RPMI8226 (cell line): Measurements from ENCODE around the gene OLA1.

Source experiments
- DNase-seq: peaks from one replicate; pipeline ENCODE4 v3.0.0-alpha.2; 2015

The OLA1 gene

DNA sequence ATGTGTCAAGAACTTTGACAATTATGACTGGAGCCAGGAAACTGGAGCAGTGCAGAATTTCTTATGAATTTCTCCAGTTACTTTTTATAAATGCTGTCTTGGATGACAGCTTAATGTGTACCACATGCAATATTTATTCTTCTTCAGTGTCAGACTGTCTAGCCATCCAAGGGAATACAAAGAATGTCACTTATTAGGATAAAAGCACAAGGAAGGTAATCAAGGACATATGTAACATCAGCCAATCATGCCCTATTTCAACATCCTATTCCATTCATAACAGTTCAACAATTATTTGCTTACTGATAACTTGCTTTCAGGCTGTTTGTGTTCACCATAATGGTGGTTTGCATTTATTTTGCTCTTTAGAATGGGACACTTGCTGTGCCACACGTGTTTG lies 139.8 kb downstream of the OLA1 start:
- no peak for DNase-seq

DNA sequence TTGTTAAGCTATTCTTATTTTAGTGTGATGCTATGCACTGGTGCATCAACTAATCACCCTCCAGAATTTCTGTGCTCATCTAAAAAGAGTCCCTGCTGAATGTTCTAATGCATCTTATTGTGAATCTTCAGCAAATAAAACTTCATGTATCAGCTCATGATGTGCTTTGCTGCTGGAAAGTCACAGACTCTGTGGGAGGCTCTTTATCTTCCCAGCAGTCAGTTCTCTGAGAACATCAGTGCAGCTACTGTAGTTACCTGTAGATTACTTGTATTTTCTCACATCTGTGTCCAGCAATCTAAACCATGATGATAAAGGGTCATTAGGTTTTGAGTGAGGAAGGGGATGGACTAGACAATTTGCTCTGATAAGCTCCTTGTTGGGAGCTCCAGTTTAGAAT lies 141.6 kb downstream of the OLA1 start:
- DNase-seq = no peak

DNA sequence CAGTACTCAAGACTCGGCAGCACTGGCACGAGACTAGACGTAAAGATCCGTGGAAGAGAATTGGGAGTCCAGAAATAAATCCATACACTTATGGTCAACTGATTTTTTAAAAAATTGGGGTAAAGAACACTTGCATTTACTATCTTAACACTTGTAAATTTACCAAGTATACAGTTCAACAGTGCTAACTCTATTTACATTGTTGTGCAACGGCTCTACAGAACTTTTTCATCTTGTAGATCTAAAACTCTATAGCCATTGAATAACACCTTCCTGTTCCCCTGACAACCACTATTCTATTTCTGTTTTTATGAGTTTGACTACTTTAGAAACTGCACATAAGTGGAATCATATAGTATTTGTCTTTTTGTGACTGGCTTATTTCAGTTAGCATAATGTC lies 153.8 kb downstream of the OLA1 start:
- DNase-seq = no peak

DNA sequence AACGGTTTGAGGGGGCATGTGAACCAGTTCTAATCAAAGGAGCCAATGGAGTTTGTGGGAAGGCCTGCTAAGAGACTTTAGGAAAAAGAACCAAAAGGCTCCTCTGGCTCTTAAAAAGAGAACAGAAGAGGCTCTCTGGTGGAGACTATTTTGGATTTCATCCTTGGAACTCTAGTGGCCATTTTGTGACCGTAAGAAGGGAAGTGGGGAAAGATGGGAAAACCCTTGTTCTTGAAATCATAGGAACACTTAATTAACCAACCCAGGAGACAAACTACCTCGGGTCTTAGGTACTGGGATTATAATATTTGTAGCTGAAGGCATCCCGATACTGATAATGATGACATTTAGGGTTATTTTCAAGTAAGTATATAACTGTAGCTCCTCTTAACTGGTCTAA lies 157.9 kb downstream of the OLA1 start:
- no peak for DNase-seq

DNA sequence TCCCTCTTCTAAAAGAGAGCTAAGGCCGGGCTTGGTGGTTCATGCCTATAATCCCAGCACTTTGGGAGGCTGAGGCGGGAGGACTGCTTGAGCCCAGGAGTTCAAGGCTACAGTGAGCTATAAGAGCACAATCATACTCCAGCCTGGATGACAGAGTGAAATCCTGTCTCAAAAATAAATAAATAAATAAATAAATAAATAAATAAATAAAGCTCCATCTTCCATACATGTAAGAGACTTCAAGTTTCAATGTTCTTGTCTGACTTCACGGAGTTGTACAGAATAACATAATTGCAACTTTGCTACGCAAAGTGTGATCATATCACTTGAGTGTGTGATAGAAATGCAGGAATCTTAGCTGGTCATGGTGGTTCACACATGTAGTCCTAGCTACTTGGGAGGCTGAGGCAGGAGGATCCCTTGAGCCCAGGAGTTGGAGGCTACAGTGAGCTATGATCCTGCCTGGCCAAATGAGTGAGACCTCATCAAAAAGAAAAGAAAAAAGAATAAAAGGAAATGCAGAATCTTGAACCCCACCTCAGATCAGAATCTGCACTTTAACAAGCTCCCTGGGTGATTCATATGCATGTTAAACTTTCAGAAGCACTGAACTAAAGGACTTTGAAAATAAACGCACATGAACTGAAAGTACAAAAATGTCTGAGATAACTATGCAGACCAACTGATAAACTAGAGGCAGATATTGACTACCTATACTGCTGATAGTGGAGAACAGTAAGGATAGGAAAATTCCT lies 159.4 kb downstream of the OLA1 start:
- no peak for DNase-seq

DNA sequence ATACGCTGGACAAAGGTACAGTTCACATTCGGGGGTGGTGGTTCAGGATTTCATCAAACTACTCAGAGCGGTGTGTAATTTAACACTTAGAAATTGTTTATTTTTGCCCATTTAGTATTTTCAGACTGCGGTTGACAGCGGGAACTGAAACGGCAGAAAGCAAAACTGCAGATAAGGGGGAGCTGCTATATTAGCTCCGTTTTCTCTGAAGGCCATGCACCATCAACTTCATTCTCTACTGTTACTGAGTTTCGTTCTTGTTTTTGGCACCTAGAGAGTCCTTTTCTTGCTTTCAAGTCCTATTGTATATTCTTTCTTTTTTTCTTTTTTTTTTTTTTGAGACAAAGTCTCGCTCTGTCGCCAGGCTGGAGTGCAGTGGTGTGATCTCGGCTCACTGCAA lies 161.6 kb downstream of the OLA1 start:
- no peak for DNase-seq

DNA sequence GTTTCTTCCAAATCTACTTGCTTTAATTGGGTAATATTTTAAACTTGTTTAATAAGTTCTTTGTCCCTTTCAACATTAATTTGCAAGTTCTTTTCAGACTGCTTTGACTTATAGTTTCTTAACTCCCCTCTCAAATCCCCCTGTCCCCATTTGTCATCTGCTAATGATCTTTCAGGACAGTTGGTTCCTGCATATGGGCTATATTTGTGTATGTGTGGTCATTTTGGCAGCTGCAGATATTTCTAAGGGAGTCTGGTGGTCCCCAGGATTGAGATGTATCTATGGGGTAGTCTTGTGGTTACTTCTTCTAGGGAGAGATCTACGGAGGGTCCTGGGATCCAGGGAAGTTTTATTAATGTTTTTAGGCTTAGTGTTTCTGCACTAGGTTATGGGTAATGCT lies 162.6 kb downstream of the OLA1 start:
- DNase-seq = no peak

DNA sequence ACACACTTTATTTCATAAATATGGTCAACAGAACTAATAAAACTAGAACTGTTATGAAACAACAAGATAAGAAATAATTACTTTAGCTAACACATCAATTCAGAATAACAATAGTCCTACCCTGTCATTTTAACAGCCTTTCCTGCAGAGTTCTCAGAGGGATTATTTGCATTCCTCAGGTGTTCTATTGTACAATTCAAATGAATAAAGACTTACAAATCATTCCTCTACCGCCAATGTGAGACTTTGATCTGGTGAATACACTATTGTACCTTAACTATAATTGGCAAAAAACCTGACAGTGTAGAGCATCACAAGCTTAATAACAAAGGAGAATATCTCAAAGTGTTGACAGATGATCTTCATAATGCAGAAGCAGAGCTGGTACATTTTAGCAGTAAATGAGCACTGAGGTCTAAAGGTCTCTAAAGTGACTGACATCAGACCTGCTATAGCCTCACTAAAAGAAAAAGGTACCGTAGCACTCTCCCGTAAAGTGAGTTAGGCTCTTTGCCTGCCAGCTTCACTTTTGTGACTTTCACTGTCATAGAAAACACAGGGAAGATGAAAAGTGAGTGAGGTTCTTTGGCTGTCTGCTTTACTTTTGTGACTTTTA lies 164.4 kb downstream of the OLA1 start:
- no peak for DNase-seq

DNA sequence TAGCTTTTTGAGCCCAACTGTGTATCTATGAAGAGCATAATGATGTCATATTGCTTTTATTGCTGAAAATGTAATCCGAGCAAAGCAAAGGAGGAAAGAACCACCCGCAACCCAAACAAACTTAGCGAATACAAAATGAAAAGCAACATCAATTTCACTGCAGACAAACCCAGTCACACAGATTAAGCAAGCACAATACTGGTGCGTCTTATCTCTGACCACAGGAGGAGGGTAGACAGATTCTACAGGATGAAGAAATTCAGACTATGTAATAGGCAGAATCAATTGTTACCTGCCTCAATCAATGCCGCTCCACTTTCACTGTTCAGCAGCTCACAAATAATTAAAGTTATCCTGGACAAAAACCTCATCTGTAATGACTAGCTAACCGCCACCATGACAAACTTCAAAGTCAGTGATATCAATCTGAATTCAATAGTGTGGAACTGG lies 167.6 kb downstream of the OLA1 start:
- no peak for DNase-seq

DNA sequence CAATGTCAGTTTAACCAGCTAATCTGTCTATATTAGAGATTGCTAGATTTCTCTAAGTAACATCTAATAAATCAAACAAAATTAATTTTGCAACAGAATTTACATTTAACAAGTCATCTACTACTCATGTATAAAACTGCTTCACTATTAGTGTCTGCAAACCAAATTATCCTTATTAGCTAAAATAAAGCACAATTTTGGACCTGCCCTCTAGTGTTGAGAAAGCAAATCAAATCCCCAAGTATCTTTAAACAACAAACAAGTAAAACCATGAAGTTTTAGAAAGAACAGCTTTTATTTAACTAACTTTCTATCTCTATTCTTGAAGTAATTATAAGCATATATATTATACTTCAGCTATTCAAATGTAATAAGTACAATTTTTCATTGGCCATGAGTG lies 170.1 kb downstream of the OLA1 start:
- no peak for DNase-seq

DNA sequence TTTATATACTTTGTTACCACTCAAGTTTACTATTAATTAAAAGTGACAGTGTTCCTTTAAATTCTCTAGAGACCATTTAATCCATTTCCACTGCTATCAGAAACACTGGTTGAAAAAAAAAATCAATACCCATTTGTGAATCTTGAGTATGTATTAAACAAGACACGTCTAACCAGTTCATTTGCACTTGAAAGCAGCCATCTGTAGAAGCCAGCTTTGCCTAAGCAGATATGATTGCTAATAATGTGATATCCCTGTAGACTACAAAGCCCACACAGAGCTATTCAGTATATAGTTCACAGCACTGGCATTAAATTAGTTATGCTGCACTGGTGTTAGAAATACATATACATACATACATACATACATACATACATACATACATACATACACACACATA lies 171.4 kb downstream of the OLA1 start:
- DNase-seq = no peak

DNA sequence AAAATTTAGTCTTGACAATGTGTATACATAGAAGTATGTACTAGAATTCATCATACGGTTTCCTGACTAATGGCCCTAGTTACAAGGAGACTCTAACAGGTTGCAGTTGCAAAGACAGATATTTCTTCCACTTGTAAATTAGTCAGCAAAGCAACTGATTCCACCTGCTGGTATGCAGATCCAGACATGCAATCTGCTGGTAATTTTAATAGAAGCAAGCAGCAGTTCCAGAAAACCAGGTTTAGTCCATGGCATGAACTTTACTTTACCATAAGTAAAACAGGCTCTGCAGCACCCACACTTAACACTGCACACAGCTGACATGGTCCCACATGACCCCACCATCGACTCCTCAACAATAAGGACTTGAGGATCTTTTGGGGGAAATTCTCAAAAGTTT lies 172.3 kb downstream of the OLA1 start:
- no peak for DNase-seq

DNA sequence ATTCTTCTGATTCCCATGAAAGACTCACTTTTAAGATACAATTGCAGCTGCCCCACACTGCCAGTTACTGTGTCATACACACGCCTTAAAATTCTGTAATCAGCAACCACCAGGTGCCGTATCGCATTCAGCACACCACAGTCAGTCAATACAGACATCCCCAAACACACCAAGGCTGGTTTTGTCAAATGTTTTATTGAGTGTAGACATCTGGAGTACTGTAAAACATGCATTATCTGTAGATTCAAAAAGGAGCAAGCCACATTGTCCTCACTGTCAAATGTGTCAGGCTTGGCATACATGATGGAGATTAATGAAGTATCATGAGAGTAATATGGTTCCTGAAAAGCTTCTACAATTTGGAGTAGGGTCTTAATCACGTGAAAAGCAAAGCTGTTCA lies 173.5 kb downstream of the OLA1 start:
- no peak for DNase-seq

DNA sequence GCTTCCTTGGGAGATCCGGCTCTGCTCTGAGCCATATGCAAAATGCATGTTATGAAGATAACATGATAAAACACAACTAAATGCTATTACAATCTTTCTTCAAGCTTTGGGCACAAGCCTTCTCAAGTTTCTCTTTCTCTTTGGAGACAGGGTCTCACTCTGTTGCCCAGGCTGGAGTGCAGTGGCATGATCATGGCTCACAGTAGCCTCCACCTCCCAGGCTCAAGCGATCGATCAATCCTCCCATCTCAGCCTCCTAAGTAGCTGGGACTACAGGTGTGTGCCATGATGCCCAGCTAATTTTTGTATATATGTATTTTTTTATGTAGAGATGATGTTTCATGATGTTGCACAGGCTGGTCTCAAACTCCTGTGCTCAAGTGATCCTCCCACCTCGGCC lies 175.5 kb downstream of the OLA1 start:
- DNase-seq = no peak

DNA sequence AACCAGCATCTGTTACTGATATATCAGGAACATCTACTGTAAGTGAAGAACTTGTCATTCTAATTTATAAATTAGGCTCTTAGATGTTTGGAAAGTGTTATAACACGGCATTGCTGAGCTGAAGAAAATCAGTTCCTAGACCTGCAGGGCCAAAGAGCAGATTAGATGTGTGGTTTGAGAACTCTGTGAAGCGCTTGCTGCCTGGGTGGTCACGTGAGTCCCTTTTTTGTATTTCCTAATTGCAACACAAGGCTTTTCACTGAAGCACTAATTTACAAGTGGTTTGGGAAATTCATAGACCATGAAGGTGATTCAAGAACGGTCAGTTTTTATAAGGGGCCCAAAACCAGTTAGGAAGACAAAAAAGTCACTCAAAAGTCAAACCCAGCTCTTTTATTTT lies 176.3 kb downstream of the OLA1 start:
- DNase-seq = no peak

DNA sequence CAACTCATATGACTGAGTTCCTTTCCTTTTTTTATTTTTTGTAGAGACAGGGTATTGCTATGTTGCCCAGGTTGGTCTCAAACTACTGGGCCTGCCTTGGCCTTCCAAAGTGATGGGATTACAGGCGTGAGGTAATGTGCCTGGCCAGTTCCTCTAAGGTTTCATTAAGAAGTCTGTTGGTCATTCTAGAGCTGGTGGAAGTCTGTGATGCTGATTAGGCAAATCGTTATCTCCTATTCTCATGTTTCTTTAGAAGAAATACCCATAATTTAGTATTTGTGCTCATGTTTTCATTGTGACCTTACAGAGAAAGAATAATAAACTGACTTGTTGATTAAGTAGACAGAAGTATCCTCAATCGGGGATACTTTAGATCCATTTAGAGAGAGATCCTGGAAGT lies 177.0 kb downstream of the OLA1 start:
- no peak for DNase-seq

DNA sequence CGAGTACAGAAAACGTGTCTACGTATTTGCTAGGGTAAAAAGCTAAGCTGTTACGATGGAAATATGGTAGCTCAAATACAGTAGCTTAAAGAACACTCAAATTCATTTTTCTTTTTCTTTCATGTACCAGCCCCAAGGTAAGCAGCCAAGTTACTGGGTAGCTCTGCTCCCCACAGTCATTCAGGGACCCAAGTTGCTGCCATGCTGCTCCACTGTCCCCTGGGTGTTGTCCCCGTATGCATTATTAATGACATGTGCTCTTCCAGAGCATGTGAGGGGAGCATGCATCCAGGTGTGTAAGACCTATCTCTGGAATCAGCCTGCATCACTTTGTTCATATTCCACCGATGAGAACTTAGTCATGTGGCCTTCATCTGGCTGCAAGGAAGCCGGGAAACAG lies 178.1 kb downstream of the OLA1 start:
- DNase-seq = no peak

DNA sequence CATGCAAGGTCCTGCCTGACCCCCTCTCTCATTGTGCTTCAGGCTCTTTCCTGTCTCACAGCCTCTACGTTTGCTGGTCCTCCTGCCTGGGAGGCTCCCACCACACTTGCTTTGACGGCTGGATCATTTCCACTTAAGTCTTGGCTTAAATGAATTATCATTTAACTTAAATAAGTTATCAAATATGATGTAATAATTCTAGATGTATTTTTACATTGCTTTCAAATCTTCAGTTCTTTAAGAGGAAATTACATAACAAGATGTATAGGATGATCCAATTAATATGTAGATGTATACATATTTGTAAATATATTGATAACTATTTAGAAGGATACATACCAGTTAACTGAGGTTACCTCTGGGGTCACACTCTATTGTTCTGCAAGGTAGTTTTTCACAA lies 180.5 kb downstream of the OLA1 start:
- no peak for DNase-seq

DNA sequence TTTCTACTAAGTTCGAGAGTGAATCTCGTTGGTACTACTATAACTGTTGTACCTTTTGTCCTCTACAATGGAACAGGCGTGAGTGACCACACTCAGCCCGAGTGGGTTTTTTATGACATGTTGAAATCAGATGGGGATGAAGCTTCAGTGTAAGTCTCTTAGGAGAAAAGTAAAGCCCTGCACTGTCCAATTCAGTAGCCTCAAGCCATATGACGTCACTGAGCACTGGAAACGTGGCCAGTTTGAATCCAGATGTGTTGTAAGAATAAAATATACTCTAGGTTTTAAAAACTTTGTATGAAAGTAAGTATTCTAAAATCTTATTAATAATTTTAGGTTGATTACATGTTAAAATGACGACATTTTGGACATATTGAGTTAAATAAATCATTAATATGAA lies 181.5 kb downstream of the OLA1 start:
- no peak for DNase-seq

DNA sequence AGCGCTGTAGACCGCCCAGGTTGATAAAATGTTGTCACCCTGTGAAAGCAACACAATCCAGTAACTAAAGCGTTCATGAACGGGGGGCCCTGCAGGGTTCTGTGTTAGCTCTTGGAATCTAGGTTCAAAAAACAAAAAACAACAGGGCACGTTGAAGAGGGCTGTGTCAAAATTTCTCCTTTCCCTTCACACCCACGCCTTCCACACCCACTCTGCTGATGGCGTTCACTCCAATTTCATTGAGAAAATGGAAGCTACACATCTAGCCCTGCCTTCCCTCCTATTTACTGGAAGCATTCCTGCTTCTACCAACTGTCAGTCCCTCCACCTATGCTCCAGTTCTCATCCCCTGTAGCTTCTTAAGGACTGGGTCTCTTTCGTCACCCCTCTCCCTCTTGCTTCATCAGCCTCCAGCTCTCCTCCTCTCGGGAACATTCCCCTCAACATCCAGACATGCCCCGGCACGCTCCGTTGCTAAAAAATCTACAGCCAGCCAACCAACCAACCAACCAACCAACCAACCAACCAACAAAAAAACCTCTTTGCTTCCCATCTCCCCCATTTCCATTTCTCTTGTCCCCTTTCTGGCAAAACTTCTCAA lies 184.7 kb downstream of the OLA1 start:
- no peak for DNase-seq

DNA sequence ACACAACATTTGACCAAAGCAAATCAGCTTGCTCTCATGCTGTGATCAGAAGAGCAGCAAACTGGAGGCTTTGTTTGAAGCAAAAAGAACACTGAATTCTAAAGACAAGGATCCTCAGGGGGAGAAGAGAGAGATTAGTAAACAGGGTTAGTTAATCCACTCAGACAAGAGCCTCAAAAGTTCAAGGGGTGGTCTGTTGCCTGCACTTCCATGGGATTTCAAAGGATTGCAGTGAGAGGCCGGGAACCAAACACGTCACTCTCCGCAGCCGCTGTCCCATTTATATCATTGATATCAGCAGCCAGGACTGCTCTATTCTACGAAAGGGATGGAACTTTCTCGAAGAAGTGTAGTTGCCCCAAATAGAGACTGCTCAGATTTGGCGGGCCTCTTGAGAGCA lies 185.4 kb downstream of the OLA1 start:
- DNase-seq = no peak

DNA sequence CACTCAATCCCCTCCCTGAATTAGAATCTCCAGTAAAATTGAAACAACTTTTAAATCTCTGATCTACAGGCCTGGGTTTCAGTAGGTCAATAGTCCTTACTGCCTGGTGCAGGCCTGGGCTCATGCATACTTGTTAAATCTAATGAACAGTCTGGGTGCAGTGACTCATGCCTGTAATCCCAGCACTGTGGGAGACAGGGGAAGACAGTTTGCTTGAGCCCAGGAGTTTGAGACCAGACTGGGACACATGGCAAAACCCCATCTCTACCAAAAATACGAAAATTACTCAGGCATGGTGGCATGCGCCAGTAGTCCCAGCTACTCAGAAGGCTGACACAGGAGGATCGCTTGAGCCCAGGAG lies 188.5 kb downstream of the OLA1 start:
- no peak for DNase-seq

DNA sequence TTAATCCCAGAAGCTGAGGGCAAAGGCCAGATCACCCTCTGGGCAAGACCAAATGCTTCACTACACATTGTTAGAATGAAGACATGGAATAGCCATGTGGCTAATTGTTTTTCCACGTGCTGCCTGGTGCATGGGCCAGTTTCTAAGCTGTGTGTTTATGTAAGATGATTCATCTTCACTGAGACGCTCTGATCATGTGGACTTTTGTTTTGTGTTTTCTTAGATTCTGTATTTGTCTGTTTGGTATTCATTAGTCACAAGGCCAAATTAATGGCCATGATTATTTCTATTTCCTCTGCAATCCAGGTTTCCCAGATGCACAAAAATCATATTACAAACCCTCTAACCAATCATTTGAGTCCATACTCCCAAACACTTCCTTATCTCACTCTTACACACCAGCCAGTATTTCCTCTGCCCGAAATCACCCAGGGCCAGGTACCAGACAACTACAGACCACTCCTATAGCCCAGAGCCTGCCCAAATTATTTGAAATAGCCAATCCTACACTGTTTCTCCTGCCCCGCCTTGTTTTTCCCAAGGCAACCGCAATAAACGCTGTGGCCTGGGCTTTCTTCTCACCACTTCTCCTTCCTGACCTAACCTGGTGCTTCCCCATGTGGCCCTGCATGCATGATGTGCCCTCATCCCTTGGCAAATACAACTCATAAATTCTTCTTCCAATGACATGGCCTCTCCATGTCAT lies 189.0 kb downstream of the OLA1 start:
- DNase-seq = no peak

DNA sequence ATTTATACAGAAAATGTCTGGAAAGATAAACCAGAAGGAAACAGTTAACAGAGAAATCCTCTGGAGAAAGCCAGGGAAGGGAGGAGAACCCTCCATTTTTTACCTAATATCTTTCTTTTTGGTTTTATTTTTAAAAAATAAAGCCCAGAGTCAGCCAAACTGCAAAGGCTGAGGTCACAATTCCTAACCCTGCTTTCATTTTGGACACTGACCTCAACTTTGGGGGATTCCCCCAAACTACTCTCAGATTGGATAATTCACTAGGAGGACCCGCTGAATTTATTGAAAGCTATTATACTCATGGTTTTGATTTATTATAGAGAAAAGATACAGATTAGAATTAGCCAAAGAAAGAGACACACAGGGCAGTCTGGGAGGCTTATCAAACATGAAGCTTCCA lies 189.9 kb downstream of the OLA1 start:
- DNase-seq = no peak
